HCT116 (cell line): ENCODE data around the gene GLA. TPM values are rescaled to one million over a fixed set of nuclear protein-coding genes. Genes with fewer than 3 reads are reported as not detected.

Experiments used
- ATAC-seq: fragments of 200-7000 bp; cut with Tn5 transposase; 2 replicates; pipeline ENCODE4 v1.9.1; 2020; ENCODE audit warnings: mild to moderate bottlenecking, moderate library complexity
- BruUV-seq: library from RNA; stranded (reverse); fragments of 400-500 nt; replicated peaks from 2 replicates; lab custom pipeline; 2021; lab: Mats Ljungman, UMichigan
- CTCF ChIA-PET: fragments of 300-600 bp; sonication (Branson Sonifier 250); formaldehyde crosslinking; loops from one replicate; lab custom pipeline; 2021; ENCODE audit warnings: antibody characterized with exemption; lab: Charles Lee
- POLR2A ChIA-PET: fragments of 300-600, 350-600 bp; sonication (Branson Sonifier 250); formaldehyde crosslinking; loops from one replicate; lab custom pipeline; 2021; ENCODE audit warnings: antibody characterized with exemption; lab: Charles Lee
- RAD21 ChIA-PET, 2 experiments: fragments of 300-600 bp; sonication (Branson Sonifier 250); formaldehyde crosslinking; loops; one replicate each; lab custom pipeline; 2023; ENCODE audit warnings: low total read pairs in 2 of 2; ENCODE audit not compliant: uncharacterized antibody in 2 of 2, unreplicated experiment in 2 of 2, low non-redundant PET in 1 of 2; lab: Charles Lee
- DNase-seq: peaks from one replicate; pipeline ENCODE4 v3.0.0-alpha.2; 2010; ENCODE audit warnings: low read depth, low spot score
- H2AFZ ChIP-seq: fragments of 200-600 bp; shearing (Covaris generic), sonication (generic); 2 replicates; pipeline ENCODE4 v1.6.1; 2017; ENCODE audit warnings: low read depth, mixed run types, mixed read lengths, antibody characterized with exemption, low read length; ENCODE audit not compliant: poor library complexity, severe bottlenecking
- H3K27ac ChIP-seq: 2 replicates; pipeline ENCODE4 v1.5.1; 2012; ENCODE audit warnings: low read depth, low read length
- H3K27me3 ChIP-seq: fragments of 200-600 bp; sonication (generic); 2 replicates; pipeline ENCODE4 v1.6.1; 2016; ENCODE audit warnings: mixed run types, low read length, mixed read lengths; ENCODE audit not compliant: insufficient read depth
- H3K36me3 ChIP-seq, 2 experiments: fragments of 200-500 bp in 1 of 2; fragments of 200-600 bp in 1 of 2; sonication (Bioruptor generic) in 1 of 2; sonication (generic) in 1 of 2; 2 replicates each; pipeline versions ENCODE4 v1.5.1 to v1.6.1; 2014 to 2016; ENCODE audit warnings: low read length in 2 of 2, inconsistent platforms in 1 of 2, mixed read lengths in 1 of 2, mixed run types in 1 of 2; ENCODE audit not compliant: insufficient read depth in 2 of 2, control insufficient read depth in 1 of 2
- H3K4me1 ChIP-seq, 2 experiments: fragments of 200-600 bp in 1 of 2; sonication (generic) in 1 of 2; 2 replicates each; pipeline versions ENCODE4 v1.5.1 to v1.6.1; 2012 to 2017; ENCODE audit warnings: low read length in 2 of 2, inconsistent platforms in 1 of 2, mild to moderate bottlenecking in 1 of 2, mixed read lengths in 1 of 2, mixed run types in 1 of 2, moderate library complexity in 1 of 2; ENCODE audit not compliant: insufficient read depth in 2 of 2, control insufficient read depth in 1 of 2
- H3K4me2 ChIP-seq: fragments of 200-600 bp; sonication (generic); 2 replicates; pipeline ENCODE4 v1.6.1; 2017; ENCODE audit warnings: mixed run types, low read length, mixed read lengths
- H3K4me3 ChIP-seq, 2 experiments: fragments of 200-600 bp in 1 of 2; sonication (generic) in 1 of 2; replicated peaks in 1 of 2; 2 replicates each; pipeline ENCODE4 v1.5.1; 2011 to 2016; ENCODE audit warnings: low read length in 2 of 2, control low read depth in 1 of 2, low read depth in 1 of 2, mild to moderate bottlenecking in 1 of 2, mixed read lengths in 1 of 2, mixed run types in 1 of 2
- H3K79me2 ChIP-seq: fragments of 200-600 bp; sonication (generic); 2 replicates; pipeline ENCODE4 v1.6.1; 2017; ENCODE audit warnings: mild to moderate bottlenecking, mixed run types, low read length, moderate library complexity, mixed read lengths; ENCODE audit not compliant: insufficient read depth
- H3K9ac ChIP-seq: fragments of 200-600 bp; sonication (generic); 2 replicates; pipeline ENCODE4 v1.6.1; 2016; ENCODE audit warnings: low read length, mixed read lengths
- H3K9me2 ChIP-seq: fragments of 200-600 bp; sonication (generic), shearing (Covaris generic); 2 replicates; pipeline ENCODE4 v1.6.1; 2017; ENCODE audit warnings: mixed run types, mild to moderate bottlenecking, moderate library complexity; ENCODE audit not compliant: insufficient read depth
- H3K9me3 ChIP-seq, 2 experiments: fragments of 200-500 bp in 1 of 2; fragments of 200-600 bp in 1 of 2; sonication (Bioruptor generic) in 1 of 2; sonication (generic) in 1 of 2; 2 replicates each; pipeline ENCODE4 v1.6.1; 2014 to 2017; ENCODE audit warnings: low read length in 2 of 2, mixed read lengths in 2 of 2, inconsistent platforms in 1 of 2, low read depth in 1 of 2, mild to moderate bottlenecking in 1 of 2, mixed run types in 1 of 2, moderate library complexity in 1 of 2; ENCODE audit not compliant: control insufficient read depth in 1 of 2, insufficient read depth in 1 of 2
- H4K20me1 ChIP-seq: fragments of 200-600 bp; sonication (generic), shearing (Covaris generic); 2 replicates; pipeline ENCODE4 v1.6.1; 2017; ENCODE audit warnings: mixed run types, mild to moderate bottlenecking, moderate library complexity; ENCODE audit not compliant: insufficient read depth
- CTCF ChIP-seq, 3 experiments: fragments of 200-600 bp in 1 of 3; sonication (generic) in 1 of 3; IDR thresholded peaks in 2 of 3; conservative IDR thresholded peaks in 1 of 3; 2 replicates each; pipeline ENCODE4 v1.5.1; 2012 to 2017; ENCODE audit warnings: low read depth in 2 of 3, low read length in 2 of 3, antibody characterized with exemption in 1 of 3, borderline replicate concordance in 1 of 3, control low read depth in 1 of 3, mild to moderate bottlenecking in 1 of 3, mixed read lengths in 1 of 3, mixed run types in 1 of 3, moderate library complexity in 1 of 3; ENCODE audit not compliant: insufficient read depth in 1 of 3
- EZH2phosphoT487 ChIP-seq: fragments of 200-600 bp; IDR thresholded peaks from 2 replicates; pipeline ENCODE4 v1.6.1; 2018; ENCODE audit warnings: antibody characterized with exemption, borderline replicate concordance
- POLR2AphosphoS5 ChIP-seq: IDR thresholded peaks from 2 replicates; pipeline ENCODE4 v1.6.1; 2011; ENCODE audit warnings: mild to moderate bottlenecking, low read depth, low read length, moderate library complexity
- RAD21 ChIP-seq: IDR thresholded peaks from 2 replicates; pipeline ENCODE4 v1.6.1; 2012; ENCODE audit warnings: low read depth, mild to moderate bottlenecking
- SIN3A ChIP-seq: IDR thresholded peaks from 2 replicates; pipeline ENCODE4 v1.6.1; 2012; ENCODE audit warnings: low read depth
- SP1 ChIP-seq: IDR thresholded peaks from 2 replicates; pipeline ENCODE4 v1.6.1; 2012; ENCODE audit warnings: low read depth
- intact Hi-C: fragments of 100-400 bp; cut with micrococcal nuclease; formaldehyde crosslinking; loops from 2 replicates; pipeline ENCODE4 v1.10.0; 2022
- total RNA-seq: library from RNA; stranded (reverse); gene quantifications from one replicate; pipeline ENCODE4 v1.2.1, GENCODE V29; 2021; ENCODE audit not compliant: unreplicated experiment

GLA gene
- total RNA-seq, 1 experiment from 2014 or later: 40.8 TPM

- no TSS peak for BruUV-seq
- no peaks in the 10 kb centered on the region for H3K9me2 ChIP-seq
- TF ChIP-seq POLR2AphosphoS5: no peak
- TF ChIP-seq RAD21: peak; percentile 60
- peak; percentile 39 to 72 (median 51); a peak in 5 of 6 replicates for TF ChIP-seq CTCF (IDR thresholded peaks at IDR 0.05 in 2 of 3, conservative IDR thresholded peaks at IDR 0.05 in 1 of 3; ENCODE audit: borderline replicate concordance in 1 of 3, insufficient read depth in 1 of 3, low read depth in 2 of 3, low read length in 2 of 3)
- TF ChIP-seq EZH2phosphoT487: no peak
- TF ChIP-seq SIN3A: no peak
- no peak for TF ChIP-seq SP1
- H3K27me3 ChIP-seq: no peaks in the 10 kb centered on the region
- POLR2A ChIA-PET: no interaction called here
- no peaks in the 10 kb centered on the region for H4K20me1 ChIP-seq
- H3K4me3 ChIP-seq: no peak overlapping the region
- intact Hi-C loops: loop anchor here (1.0 to 5.0 kb wide), 2 partner anchors 182 to 388 kb away; no protein-coding TSS in a partner anchor
- RAD21 ChIA-PET: no interaction called here
- H3K36me3 ChIP-seq: peaks cover 5 to 8% of the 10 kb centered on the region in 2 experiments; a peak in 3 of 4 replicates
- no peak overlapping the region for H3K4me2 ChIP-seq
- no peak for DNase-seq
- CTCF ChIA-PET: no interaction called here
- peak overlapping the region; percentile 40; the same call in 1 of the 2 replicates for H3K27ac ChIP-seq
- no peak overlapping the region for H3K9ac ChIP-seq
- H2AFZ ChIP-seq: no peak overlapping the region
- peaks cover 36% of the 10 kb centered on the region for H3K79me2 ChIP-seq
- H3K4me1 ChIP-seq: no peaks in the 10 kb centered on the region
- no peaks in the 10 kb centered on the region for H3K9me3 ChIP-seq
- ATAC-seq: peak; percentile 63
Measured at GRCh38 chrX:101415180-101416145, 7.7 kb upstream of the GLA start.
